Lower leg skin (tissue), 3 donors: ENCODE results near the gene RBM47.

Experiments
- POLR2A ChIP-seq, 2 donors: fragments of 450-650 bp; IDR thresholded peaks; one replicate each; pipeline ENCODE4 v1.6.1; 2016 to 2017; ENCODE audit warnings: antibody characterized with exemption in 2 of 2, mild to moderate bottlenecking in 1 of 2, moderate library complexity in 1 of 2
- TF ChIP-seq, protein P1 (sequence below), 3 donors: fragments of 450-650 bp; IDR thresholded peaks; one replicate each; pipeline ENCODE4 v1.5.1; 2016; ENCODE audit warnings: antibody characterized with exemption in 3 of 3, mild to moderate bottlenecking in 3 of 3, moderate library complexity in 2 of 3

DNA sequence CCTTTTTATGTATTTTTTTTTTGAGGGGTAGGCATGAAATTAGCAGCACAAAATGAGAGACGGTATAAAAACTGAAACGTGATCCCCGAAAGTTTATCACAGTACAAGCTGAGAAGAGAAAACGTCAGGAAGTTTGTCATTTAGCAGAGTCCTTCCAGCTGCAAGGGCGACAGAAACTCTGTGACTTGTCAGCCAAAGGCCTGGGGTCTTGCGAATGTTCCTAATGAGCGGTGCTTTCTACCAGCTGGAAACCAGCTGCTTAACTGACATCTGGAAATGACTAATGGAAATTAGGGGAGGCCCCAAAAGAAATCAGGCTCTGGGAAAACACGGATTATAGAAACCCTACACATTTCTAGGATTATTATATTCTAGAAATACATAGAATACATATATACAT is 228.0 kb downstream of the RBM47 start:
- TF ChIP-seq POLR2A (IDR thresholded peaks at IDR 0.05): no peak
- TF ChIP-seq, protein P1, sequence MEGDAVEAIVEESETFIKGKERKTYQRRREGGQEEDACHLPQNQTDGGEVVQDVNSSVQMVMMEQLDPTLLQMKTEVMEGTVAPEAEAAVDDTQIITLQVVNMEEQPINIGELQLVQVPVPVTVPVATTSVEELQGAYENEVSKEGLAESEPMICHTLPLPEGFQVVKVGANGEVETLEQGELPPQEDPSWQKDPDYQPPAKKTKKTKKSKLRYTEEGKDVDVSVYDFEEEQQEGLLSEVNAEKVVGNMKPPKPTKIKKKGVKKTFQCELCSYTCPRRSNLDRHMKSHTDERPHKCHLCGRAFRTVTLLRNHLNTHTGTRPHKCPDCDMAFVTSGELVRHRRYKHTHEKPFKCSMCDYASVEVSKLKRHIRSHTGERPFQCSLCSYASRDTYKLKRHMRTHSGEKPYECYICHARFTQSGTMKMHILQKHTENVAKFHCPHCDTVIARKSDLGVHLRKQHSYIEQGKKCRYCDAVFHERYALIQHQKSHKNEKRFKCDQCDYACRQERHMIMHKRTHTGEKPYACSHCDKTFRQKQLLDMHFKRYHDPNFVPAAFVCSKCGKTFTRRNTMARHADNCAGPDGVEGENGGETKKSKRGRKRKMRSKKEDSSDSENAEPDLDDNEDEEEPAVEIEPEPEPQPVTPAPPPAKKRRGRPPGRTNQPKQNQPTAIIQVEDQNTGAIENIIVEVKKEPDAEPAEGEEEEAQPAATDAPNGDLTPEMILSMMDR (IDR thresholded peaks at IDR 0.05): no peak
